Neutrophil (primary cell): ENCODE measurements around the gene NCOA1.
A peak's percentile ranks its signal among the peaks of the same experiment; 100 is the strongest.

Experiments
- H3K27ac ChIP-seq: fragments of 200-600 bp; sonication (generic); 2 replicates; pipeline ENCODE4 v1.5.1; 2016; ENCODE audit warnings: mild to moderate bottlenecking, moderate library complexity
- H3K27me3 ChIP-seq: fragments of 200-600 bp; sonication (generic); 2 replicates; pipeline ENCODE4 v1.6.0; 2016; ENCODE audit warnings: mild to moderate bottlenecking
- H3K36me3 ChIP-seq: fragments of 200-600 bp; sonication (generic); 2 replicates; pipeline ENCODE4 v1.5.1; 2017
- H3K4me1 ChIP-seq, 2 experiments: fragments of 200-600 bp in 1 of 2; sonication (generic) in 1 of 2; 1 replicate in 1 of 2; 2 replicates in 1 of 2; pipeline versions ENCODE4 v1.5.1 to v1.6.1; 2013 to 2016; ENCODE audit warnings: low read depth in 1 of 2, low read length in 1 of 2, mild to moderate bottlenecking in 1 of 2, moderate library complexity in 1 of 2; ENCODE audit not compliant: control insufficient read depth in 1 of 2, insufficient read depth in 1 of 2
- H3K4me3 ChIP-seq, 2 experiments: fragments of 200-600 bp in 1 of 2; sonication (generic) in 1 of 2; 1 replicate in 1 of 2; 2 replicates in 1 of 2; pipeline ENCODE4 v1.5.1; 2013 to 2016; ENCODE audit warnings: low read depth in 1 of 2, low read length in 1 of 2, mild to moderate bottlenecking in 1 of 2, moderate library complexity in 1 of 2
- H3K9me3 ChIP-seq: fragments of 200-600 bp; sonication (generic); 2 replicates; pipeline ENCODE4 v1.5.1; 2016
- TF ChIP-seq, protein P1 (sequence below): fragments of 200-600 bp; sonication (generic); IDR thresholded peaks from 2 replicates; pipeline ENCODE4 v1.5.1; 2016; ENCODE audit warnings: antibody characterized with exemption

Gene NCOA1

DNA sequence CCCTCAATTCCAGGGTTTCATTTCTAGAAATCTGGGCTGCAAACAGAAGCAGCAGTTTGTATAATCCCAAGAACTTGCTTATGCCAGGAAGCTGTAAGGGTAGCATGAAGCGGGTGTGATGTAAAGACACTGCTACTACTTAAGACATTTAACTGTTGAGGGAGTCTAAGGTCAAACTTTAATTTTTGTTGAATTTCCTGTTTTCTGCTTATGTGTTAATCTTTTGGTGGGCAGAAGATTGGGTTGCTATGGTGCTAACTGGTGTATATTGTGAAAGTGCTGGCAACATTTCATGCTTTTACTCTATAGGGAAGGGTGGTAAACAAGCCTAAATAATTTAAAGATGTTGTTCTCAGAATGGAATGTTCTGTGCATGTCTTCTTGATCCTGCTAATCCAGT is 2.7 kb downstream of the NCOA1 start:
- Histone ChIP-seq H3K27ac (peak overlapping the region; percentile 98), H3K9me3 (no peaks in the 10 kb centered on the region), H3K36me3 (no peaks in the 10 kb centered on the region), H3K27me3 (no peaks in the 10 kb centered on the region), H3K4me3 (peak overlapping the region; percentile 25 to 84), H3K4me1 (peaks cover 41 to 42% of the 10 kb centered on the region in 2 experiments)
- TF ChIP-seq, protein P1, sequence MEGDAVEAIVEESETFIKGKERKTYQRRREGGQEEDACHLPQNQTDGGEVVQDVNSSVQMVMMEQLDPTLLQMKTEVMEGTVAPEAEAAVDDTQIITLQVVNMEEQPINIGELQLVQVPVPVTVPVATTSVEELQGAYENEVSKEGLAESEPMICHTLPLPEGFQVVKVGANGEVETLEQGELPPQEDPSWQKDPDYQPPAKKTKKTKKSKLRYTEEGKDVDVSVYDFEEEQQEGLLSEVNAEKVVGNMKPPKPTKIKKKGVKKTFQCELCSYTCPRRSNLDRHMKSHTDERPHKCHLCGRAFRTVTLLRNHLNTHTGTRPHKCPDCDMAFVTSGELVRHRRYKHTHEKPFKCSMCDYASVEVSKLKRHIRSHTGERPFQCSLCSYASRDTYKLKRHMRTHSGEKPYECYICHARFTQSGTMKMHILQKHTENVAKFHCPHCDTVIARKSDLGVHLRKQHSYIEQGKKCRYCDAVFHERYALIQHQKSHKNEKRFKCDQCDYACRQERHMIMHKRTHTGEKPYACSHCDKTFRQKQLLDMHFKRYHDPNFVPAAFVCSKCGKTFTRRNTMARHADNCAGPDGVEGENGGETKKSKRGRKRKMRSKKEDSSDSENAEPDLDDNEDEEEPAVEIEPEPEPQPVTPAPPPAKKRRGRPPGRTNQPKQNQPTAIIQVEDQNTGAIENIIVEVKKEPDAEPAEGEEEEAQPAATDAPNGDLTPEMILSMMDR, result no peak

DNA sequence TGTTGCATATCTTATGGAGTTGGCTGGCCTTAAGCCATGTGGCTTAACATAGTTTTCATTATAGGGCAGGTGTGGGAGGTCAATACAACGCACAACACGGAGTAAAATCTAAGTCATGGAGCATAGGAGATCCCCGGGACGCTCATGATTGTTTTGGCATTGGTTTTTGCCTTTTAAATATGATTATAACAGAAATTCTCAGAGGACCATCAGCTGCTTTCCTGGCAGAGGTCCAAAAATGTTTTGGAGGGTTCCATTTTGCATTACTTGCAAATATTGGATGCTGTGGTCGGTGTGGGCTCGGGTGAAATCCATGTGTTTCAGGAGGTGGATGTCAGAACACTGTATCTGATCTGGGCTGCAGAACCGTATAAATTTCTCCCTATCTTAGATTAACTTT is 3.4 kb downstream of the NCOA1 start:
- Histone ChIP-seq H3K27ac (peak overlapping the region; percentile 98), H3K4me3 (no peak overlapping the region), H3K4me1 (peaks cover 40 to 41% of the 10 kb centered on the region in 2 experiments), H3K27me3 (no peaks in the 10 kb centered on the region), H3K36me3 (no peaks in the 10 kb centered on the region), H3K9me3 (no peaks in the 10 kb centered on the region)
- TF ChIP-seq, protein P1, result no peak

GRCh38 chr2:24495451-24495850 is 4.4 kb downstream of the NCOA1 start:
- Histone ChIP-seq H3K9me3 (no peaks in the 10 kb centered on the region), H3K27me3 (no peaks in the 10 kb centered on the region), H3K4me1 (peaks cover 29 to 33% of the 10 kb centered on the region in 2 experiments), H3K4me3 (no peak overlapping the region), H3K27ac (no peak overlapping the region), H3K36me3 (no peaks in the 10 kb centered on the region)
- TF ChIP-seq, protein P1, result no peak

- Histone ChIP-seq H3K27me3 (no peaks in the 10 kb centered on the region), H3K4me1 (peaks cover 29 to 33% of the 10 kb centered on the region in 2 experiments), H3K9me3 (no peaks in the 10 kb centered on the region), H3K4me3 (no peak overlapping the region), H3K36me3 (no peaks in the 10 kb centered on the region), H3K27ac (peak overlapping the region; percentile 19)
- TF ChIP-seq, protein P1, result no peak
Measured at GRCh38 chr2:24496959-24497358, 5.9 kb downstream of the NCOA1 start.

DNA sequence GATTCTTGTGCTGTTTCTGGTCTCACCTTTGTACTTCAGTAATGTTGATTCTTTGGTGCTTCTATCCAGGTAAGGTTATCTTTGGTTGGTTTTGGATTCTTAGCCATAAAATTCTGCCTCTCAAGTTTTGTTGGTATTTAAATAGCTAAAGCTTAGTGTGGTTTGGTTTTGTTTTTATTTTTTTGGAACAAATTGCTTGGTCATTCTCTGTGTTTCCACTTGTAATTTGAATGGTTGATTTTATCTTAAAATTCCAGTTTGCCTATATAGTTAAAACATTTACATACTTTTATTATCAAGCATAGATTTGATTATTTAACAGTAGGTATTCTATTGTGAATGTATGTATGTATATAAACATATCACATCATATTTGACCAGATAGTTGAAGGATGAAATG is 6.6 kb downstream of the NCOA1 start:
- no peaks in the 10 kb centered on the region for H3K27me3 ChIP-seq
- TF ChIP-seq, protein P1, result no peak
- peaks cover 22 to 28% of the 10 kb centered on the region in 2 experiments for H3K4me1 ChIP-seq
- H3K9me3 ChIP-seq, result no peaks in the 10 kb centered on the region
- no peak overlapping the region for H3K27ac ChIP-seq
- no peak overlapping the region for H3K4me3 ChIP-seq
- H3K36me3 ChIP-seq, result no peaks in the 10 kb centered on the region

GRCh38 chr2:24498121-24498520 is 7.1 kb downstream of the NCOA1 start:
- Histone ChIP-seq H3K27ac (no peak overlapping the region), H3K27me3 (no peaks in the 10 kb centered on the region), H3K36me3 (no peaks in the 10 kb centered on the region), H3K4me1 (peaks cover 18 to 24% of the 10 kb centered on the region in 2 experiments), H3K4me3 (no peak overlapping the region), H3K9me3 (no peaks in the 10 kb centered on the region)
- TF ChIP-seq, protein P1, result no peak
